ENCODE measurements around the gene ITGB2. TPM values are rescaled to one million over a fixed set of nuclear protein-coding genes. Genes with fewer than 3 reads are reported as not detected.
A peak's percentile ranks its signal among the peaks of the same experiment; 100 is the strongest.

ITGB2 gene
- total RNA-seq, 2 donors from 2014 or later = 31.5 to 70.7 TPM

DNA sequence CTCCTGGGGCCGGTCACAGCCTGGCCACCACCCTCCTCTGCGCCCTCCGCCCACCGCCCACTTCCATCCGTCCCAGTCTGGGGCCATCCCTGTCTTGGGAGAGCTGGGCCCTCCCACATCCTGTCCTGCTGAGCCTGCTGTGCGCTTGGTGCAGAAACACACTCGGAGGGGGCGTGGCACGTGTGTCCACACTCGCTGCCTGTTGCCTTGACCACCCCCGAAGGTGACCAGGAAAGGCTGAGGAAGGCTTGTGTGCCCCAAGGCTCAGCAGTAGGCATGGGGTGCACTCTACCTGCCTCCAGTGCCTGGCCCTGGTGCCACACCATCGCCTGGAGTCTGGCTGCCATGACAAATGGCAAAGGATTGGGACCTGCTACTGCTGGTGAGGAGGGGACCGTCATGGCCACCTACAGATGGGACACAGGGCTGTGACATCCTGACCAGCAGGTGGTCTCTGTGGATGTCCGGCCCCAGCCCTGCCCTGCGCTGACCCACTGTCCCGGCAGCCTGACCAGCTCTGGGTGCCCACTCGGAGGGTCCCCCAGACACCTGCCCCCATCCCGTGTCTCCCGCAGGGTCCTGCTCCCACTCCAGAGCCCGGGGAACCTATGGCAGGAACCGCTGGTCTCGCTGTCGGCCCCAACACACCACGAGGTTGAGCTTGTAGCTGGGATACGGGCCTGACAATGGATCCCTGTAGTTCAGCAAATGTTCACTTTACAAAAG is 24.0 kb downstream of the ITGB2 start:
- ATAC-seq (no peak), DNase-seq (no peak)
- intact Hi-C loops (cut with DNase I) = no loop called here

DNA sequence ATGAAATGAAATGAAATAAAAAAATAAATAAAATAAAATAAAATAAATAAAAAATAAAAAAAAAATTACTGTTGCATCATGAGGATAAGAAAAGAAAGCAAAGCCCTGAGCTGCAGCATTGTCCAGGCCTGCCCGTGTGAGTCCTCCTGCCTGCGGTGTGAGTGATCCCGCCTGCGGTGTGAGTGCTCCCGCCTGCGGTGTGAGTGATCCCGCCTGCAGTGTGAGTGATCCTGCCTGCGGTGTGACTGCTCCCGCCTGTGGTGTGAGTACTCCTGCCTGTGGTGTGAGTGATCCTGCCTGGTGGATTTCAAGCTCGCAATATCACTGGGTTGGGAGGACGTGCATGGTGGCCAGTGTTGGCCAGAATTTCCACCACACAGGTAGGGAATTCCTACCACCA is 24.8 kb downstream of the ITGB2 start:
- DNase-seq = no peak
- ATAC-seq = no peak
- intact Hi-C loops (cut with DNase I) = no loop called here

DNA sequence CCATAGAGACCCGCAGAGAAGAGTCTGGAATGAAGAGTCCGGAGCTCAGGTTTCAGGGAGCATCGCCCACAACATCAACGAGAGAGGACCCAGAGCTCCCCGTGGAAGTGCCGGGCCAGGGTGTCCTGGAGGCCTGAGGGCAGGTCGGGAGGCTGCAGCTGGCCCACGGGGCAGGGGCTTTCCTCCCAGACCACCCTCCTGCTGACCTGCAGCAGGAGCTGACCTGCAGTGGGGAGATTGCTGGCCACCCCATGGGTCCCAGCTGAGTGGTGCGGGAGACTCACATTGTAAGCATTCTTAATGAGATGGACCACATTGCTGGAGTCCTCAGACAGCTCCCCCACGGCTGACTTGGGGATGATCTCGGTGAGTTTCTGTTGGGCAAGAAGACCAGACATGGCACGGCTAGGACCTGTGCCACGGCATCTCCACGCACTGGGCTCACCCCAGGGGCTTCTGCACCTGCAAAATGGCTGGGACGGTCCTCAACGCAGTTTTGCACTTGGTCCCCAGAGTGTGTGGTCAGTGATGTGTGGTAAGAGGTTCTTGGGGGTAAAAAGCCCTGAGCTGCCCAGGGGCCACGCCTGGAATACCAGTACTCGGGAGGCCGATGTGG is 25.9 kb downstream of the ITGB2 start:
- no peak for ATAC-seq
- intact Hi-C loops (cut with DNase I) = loop anchor here in 1 of 2 donors (5.0 kb wide), 2 partner anchors 43 to 243 kb away; no protein-coding TSS in a partner anchor
- no peak for DNase-seq

DNA sequence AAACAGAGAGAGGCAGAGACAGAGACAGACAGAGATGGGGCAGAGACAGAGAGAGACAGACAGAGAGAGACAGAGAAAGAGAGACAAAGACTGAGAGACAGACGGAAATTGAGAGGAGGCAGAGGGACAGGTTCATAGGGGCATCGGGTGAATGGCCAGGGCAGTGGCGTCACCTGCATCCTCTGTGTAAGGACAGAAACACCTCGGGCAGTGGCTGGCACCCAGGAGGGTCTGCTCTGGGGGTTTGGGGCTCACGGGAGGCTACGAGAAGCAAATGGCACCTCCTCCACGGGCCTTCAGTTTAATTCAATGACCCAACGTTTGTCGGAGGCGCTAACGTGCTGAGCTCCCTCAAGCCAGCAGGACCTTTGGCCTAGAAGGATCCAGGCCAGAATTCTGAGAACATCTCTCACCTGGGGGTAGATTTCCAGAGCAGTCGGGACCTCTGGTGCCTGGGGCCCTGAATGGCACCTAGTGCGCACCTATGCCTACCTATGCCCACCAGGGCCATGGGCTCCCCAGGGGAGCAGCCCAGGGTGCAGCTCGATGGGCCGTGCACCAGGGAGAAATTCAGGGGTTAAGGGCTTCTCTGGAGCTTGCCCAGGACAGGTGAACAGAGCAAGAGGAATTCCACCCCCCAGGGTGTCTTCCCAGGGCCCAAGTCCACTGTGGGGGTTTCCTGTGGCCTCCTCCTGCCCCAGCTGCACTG is 26.6 kb downstream of the ITGB2 start:
- DNase-seq = no peak
- intact Hi-C loops (cut with DNase I) = loop anchor here in 1 of 2 donors (5.0 kb wide), 2 partner anchors 43 to 243 kb away; no protein-coding TSS in a partner anchor
- no peak for ATAC-seq

DNA sequence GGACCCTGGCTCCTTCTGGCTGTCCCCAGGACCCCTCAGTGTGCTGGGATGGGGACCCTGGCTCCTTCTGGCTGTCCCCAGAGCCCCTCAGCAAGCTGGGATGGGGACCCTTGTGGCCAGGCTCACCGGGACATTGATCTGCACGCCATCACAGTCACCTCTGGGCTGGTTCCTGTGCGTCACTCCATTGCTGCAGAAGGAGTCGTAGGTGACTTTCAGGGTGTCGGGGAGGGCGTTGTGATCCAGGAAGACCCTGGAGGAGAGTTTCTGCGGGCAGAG is 27.5 kb downstream of the ITGB2 start:
- no peak for ATAC-seq
- intact Hi-C loops (cut with DNase I) = loop anchor here in 1 of 2 donors (5.0 kb wide), 2 partner anchors 44 to 244 kb away; no protein-coding TSS in a partner anchor
- no peak for DNase-seq

DNA sequence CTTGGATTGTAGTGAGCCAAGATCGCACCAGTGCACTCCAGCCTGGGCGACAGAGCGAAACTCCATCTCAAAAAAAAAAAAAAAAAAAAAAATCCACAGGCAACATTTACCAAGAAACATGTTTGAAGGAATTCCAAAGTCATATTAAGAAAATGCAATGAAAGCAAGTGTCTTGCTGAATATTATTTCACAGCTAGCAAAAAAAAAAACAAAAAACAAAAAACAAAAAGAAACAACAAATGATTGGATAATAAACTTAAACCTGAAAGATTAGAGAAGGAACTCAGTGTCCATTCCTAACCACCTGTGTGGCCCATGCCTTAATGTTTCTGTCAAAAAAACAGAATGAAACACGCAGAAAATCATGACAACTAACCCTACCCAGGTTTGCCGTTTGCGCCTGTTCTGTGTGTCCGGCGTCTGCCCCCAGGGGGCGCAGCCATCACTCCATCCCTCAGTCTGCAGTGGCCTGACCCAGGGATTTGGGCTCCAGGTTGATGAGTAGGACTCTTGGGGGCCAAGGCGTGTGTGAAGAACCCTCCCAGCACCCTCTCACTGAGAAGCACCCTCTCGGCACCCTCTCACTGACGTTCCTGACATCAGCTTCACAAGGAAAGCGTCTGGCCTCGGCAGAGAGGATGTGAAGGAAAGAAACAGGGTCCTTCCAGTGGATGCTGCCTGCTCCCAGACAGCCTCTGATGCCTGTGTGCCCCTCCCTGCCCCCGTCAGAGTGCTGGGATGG is 28.0 kb downstream of the ITGB2 start:
- ATAC-seq (peak; percentile 67 to 70), DNase-seq (peak; percentile 77)
- intact Hi-C loops (cut with DNase I) = loop anchor here in 1 of 2 donors (5.0 kb wide), 2 partner anchors 45 to 245 kb away; no protein-coding TSS in a partner anchor

DNA sequence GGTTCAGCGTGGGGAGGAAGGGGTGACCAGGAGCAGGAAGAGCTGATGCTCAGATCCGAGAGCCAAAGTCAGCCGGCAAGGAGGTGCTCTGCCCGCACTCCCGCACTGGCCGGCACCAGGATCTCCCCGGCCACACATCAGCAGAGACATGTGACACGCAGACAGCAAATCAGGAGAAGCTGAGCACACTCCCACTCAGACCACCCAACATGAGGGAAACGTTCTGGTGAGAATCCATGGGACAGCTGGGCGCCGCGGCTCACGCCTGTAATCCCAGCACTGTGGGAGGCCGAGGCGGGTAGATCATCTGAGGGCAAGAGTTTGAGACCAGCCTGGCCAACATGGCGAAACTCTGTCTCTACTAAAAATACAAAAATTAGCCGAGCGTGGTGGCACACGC is 28.6 kb downstream of the ITGB2 start:
- intact Hi-C loops (cut with DNase I) = loop anchor here in 1 of 2 donors (5.0 kb wide), 2 partner anchors 45 to 245 kb away; no protein-coding TSS in a partner anchor
- ATAC-seq = no peak
- no peak for DNase-seq

DNA sequence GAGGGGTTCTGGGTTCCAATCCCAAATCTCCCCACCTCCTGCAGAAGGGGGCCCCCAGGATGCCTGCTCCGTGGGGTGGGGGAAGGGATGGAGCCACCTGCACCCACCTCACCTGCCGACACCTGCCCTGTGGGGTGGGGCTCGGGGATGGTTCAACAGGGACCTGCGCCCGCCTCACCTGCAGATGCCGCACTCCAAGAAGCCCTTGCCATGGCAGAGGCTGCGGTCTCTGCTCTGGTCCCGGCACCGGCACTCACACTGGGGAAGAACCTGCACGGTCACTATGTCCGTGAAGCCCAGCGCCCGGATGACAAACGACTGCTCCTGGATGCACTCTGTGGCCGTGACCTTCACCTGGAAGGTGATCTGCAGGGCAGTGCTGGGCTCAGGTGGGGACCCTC is 29.1 kb downstream of the ITGB2 start:
- DNase-seq (no peak), ATAC-seq (no peak)
- intact Hi-C loops (cut with DNase I) = loop anchor here in 1 of 2 donors (5.0 kb wide), 2 partner anchors 46 to 246 kb away; no protein-coding TSS in a partner anchor

DNA sequence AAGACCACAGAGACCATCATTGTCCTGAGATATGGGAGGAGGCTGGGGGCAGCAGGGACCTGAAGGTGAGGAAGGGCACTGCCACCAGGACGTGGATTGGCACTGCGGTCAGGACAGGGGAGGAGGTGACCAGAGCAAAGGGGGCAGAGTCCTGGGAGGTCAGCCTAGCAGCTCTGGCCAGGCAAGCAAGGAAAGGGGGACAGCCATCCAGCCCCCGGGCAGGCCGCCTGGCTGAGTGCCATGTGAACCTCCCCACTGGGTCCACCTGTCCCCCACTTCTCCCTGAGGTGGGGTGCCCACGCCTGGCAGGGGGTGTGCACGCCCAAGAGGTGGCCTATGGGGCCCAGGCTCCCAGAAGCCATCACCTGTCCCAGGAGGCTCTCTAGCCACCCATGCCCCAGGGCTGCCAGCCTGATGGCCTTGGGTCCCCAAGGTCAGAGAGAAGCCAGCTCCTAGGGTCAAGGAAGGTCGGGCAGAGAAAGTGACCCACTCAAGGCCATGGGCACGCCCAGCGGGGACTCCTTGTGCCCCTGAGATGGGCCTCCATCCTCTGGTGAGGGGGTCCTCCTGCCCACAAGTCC is 29.6 kb downstream of the ITGB2 start:
- no peak for ATAC-seq
- intact Hi-C loops (cut with DNase I) = loop anchor here in 1 of 2 donors (5.0 kb wide), 2 partner anchors 46 to 246 kb away; no protein-coding TSS in a partner anchor
- DNase-seq = no peak

DNA sequence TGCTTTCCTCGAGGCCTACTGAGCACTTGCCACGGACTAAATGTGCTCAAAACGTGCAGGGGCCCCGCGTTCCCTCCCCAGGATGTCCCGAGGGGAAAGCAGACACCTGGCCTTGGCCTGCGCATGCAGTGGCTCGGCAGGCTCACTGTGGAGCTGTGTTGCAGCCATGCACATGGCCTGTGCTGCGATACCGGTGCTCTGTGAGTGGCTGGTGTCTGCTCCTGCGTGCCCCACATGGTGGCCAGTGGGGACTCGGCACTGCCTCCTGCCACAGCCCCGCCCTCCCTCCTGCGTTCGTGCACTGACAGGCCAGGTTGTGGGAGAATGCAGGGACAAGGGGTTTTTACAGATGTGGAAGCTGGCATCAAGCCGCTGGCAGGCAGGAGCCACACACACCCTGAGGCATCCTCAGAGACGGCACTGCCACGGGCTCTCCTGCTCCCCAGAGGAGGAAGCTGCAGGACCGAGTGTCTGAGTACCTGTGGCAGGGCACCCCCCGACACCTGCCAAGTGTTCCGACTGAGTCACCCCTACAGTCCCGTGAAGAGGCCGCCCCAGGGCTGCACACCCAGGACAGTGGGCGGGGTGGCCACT is 30.3 kb downstream of the ITGB2 start:
- intact Hi-C loops (cut with DNase I) = loop anchor here in 1 of 2 donors (5.0 kb wide), 2 partner anchors 47 to 247 kb away; no protein-coding TSS in a partner anchor
- DNase-seq (no peak), ATAC-seq (no peak)

DNA sequence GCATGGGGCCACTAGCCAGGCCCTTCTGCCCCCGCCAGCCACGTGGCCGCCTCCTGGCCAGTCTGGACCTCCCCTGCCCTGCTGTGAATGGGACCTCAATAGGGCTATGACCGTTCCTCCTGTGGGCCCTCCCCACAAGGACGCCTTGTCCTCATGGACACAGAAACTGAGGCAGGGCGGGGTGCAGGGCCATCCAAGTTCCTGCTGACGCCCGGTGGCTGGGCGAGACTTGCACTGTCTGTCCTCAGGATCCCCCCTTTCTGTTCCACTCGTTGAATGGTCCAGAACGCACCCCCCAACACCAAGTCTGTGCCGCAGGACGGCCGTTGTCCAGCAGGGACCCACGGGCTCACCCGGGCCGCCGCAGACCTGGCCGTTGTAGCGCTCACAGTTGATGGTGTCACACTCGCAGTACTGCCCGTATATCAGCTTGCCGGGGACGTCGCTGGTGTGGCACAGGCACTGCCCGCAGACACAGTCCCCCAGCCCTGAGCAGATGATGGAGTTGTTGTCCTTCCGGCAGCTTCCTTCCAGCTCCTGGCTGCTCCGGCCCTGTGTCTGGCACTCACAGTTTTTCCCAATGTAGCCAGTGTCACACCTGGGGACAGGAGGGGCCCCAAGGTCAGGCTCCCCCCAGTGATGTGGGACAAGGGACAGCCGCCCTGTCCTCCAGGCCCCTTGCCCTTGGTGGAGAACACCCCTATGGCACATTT is 30.9 kb downstream of the ITGB2 start:
- DNase-seq (no peak), ATAC-seq (no peak)
- intact Hi-C loops (cut with DNase I) = loop anchor here in 1 of 2 donors (5.0 kb wide), 2 partner anchors 48 to 248 kb away; no protein-coding TSS in a partner anchor

DNA sequence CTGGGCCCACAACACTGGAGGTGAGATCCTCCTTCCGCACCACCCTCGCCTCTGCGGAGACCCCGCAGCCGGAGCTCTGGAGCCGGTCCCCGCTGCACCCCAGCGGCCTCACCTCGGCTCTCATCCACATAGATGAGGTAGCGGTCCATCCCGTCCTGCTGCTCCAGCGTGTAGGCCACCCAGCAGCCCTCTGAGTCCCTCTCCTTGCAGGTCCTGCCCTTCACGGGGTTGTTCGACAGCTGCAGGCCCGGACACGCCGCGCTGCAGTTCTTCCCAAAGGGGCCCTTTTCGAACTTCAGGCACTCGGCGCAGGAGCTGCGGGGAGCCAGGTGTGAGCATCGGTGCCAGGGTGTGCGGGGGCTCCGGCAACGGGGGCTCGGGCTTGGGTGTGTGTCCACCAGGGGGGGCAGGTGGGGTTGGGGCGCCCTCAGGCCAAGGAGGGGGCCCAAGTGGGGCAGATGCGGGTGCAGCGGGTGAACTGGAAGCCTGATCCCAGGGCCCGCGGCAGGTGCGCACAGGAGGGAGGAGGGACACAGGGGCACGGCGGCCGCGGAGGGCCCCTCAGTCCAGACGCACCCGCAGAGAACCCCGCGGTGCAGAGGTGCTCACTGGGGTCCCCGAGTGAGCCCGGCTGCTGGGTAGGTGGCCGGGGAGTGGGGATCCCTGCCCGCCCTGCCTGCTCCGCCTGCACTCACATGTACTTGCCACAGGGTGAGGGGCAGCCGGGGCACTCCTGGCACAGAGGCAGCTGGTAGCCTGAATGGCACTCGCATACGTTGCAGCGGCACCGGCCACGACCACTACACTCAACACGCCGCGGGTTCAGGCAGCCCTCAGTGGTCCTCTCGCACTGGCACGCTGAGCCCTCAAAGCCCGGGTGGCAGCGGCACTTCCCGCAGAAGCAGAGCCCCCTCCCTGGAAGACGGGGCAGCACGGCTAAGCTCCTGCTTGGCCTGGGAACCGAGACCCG is 31.8 kb downstream of the ITGB2 start:
- ATAC-seq (no peak), DNase-seq (no peak)
- intact Hi-C loops (cut with DNase I) = no loop called here

DNA sequence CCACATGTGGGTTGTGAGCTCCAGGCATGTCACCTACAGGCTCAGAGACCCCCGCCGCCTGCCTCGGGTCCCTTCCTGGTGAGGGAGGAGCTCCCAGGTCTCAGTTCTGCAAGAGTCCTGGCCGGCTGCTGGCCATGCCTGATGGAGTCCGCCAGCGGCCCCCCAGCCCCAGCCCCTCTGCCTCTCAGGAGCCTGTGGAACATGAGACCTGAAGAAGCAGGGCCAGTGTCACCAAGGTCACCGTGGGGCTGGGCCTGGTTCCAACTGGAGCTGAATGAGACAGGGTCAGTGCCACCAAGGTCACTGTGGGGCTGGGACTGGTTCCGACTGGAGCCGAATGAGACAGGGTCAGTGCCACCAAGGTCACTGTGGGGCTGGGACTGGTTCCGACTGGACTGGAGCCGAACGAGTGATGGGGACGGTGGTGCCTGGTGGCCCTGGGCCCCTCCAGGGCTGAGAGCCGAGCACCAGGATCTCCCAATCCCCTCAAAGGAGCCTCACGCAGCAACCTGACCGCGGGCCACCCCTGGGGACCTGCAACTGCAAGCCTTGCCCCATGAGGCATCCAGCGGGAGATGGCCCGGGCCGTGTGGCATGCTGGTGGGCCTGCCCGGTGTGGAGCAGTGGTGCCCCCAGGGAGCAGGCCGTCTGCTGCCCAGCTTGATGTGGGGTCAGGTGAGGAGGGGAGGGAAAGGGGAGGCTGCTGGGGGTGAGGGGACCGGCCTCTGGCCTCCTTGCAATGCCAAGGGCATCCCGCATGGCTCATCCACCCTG is 32.7 kb downstream of the ITGB2 start:
- DNase-seq = no peak
- ATAC-seq = no peak
- intact Hi-C loops (cut with DNase I) = no loop called here

DNA sequence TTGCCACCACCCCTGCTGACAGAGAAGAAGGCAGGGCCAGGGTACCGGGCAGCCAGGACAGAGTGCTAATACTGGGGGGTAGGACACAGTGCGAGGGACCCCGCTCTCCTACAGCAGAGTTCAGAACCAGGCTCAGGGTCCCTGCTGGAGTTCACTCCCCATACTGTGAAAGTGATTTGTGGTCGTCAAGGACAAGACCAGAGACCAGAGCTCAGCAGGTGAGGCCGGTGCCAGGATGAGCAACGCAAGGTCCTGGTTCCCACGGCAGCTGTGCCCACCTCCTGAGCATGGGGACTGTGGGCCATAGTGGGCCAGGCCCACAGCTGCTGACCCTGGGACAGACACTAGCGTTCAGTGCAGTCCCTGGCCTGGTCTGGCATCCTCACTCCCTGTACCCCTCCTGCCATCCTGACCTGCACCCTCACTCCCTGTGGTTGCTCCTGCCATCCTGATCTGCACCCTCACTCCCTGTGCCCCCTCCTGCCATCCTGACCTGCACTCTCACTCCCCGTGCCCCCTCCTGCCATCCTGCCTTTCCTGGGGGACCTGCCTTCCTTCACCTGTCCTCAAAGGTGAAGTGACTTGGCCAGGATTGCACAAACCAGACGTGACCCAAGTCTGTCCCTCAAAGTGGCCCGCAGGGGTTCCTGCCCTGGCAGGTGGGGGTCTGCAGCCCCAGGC is 33.4 kb downstream of the ITGB2 start:
- ATAC-seq (no peak), DNase-seq (no peak)
- intact Hi-C loops (cut with DNase I) = no loop called here
